Uterus (tissue), 4 donors: ENCODE measurements around the gene GOLPH3. TPM values are rescaled to one million over a fixed set of nuclear protein-coding genes. Genes with fewer than 3 reads are reported as not detected.
"Not testable (repeated sequence)": the region's sequence is repeated elsewhere in the genome, so short reads cannot be mapped to it uniquely, and the experiment has no call there.

ENCODE experiments used
- DNase-seq, 2 donors: peaks; one replicate each; pipeline ENCODE4 v3.0.0-alpha.2; 2019 to 2020
- H3K27ac ChIP-seq, 2 donors: fragments of 200-600 bp; sonication (generic); 1 replicate in 1 of 2; 2 replicates in 1 of 2; pipeline ENCODE4 v1.5.1; 2016 to 2018
- H3K27me3 ChIP-seq, 2 donors: fragments of 200-600 bp; sonication (generic); one replicate each; pipeline ENCODE4 v1.5.1; 2018 to 2019; ENCODE audit warnings: control low read depth in 1 of 2
- H3K36me3 ChIP-seq, 2 donors: fragments of 200-600 bp; sonication (generic); one replicate each; pipeline ENCODE4 v1.5.1; 2019; ENCODE audit warnings: control low read depth in 1 of 2
- H3K4me1 ChIP-seq, 2 donors: fragments of 200-600 bp; sonication (generic); one replicate each; pipeline ENCODE4 v1.5.1; 2018 to 2019; ENCODE audit warnings: control low read depth in 1 of 2
- H3K4me3 ChIP-seq, 2 donors: fragments of 200-600 bp; sonication (generic); 1 replicate in 1 of 2; 2 replicates in 1 of 2; pipeline ENCODE4 v1.5.1; 2018 to 2019; ENCODE audit warnings: mild to moderate bottlenecking in 1 of 2
- H3K9me3 ChIP-seq, 2 donors: fragments of 200-600 bp; sonication (generic); one replicate each; pipeline ENCODE4 v1.5.1; 2019; ENCODE audit warnings: control low read depth in 1 of 2
- POLR2A ChIP-seq, 2 donors: fragments of 450-650 bp; IDR thresholded peaks; one replicate each; pipeline ENCODE4 v1.6.1; 2016; ENCODE audit warnings: antibody characterized with exemption in 2 of 2, mild to moderate bottlenecking in 1 of 2, moderate library complexity in 1 of 2
- intact Hi-C: fragments of 100-400 bp; cut with DNase I; formaldehyde crosslinking; loops from one replicate; pipeline ENCODE4 v1.15.1; 2023; ENCODE audit warnings: low total_unique reads
- small RNA-seq: library from RNA; depleted of rRNA; stranded (forward); fragments of <200 nt; gene quantifications from one replicate; pipeline ENCODE3, GENCODE V24; 2016
- total RNA-seq, 4 donors: library from RNA; depleted of rRNA in 3 of 4; stranded (reverse); fragments of >200 nt in 3 of 4; gene quantifications; one replicate each; pipeline versions ENCODE4 v1.1.0 to v1.2.4, GENCODE V29; 2014 to 2023
- TF ChIP-seq, protein P1 (sequence below), 4 experiments: fragments of 200-600 bp in 2 of 4; fragments of 450-650 bp in 2 of 4; sonication (generic) in 2 of 4; IDR thresholded peaks; one replicate each; pipeline ENCODE4 v1.5.1; 2016 to 2019; ENCODE audit warnings: antibody characterized with exemption in 4 of 4, mild to moderate bottlenecking in 2 of 4, moderate library complexity in 1 of 4
- donor health status: DM: yes; HTN: yes; CAD: no.

Gene GOLPH3
- total RNA-seq, 4 donors from 2014 or later = 31.8 to 93.7 (median 69.0) TPM

DNA sequence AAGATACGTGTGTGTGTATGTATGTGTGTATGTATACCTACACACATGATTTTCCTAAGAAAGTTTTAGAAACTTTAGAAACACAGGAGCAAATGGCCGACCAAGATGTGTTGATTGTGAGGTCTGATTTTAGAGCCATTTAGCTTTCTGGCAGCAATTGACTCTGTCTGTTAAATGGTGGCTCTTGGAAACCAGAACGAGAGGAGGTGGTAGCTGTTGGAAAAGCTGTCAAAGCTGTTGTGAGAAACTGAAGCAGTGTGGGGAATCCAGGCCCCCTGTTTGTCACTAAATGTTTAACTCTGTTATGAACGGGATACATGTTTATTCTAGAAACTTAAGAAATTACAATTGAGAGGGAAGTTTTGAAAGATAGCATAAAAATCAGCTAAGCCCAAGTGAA lies 91.4 kb downstream of the GOLPH3 start:
- no peaks in the 10 kb centered on the region for H3K4me1 ChIP-seq
- intact Hi-C loops = loop anchor here (5.0 kb wide), 1 partner anchor 250 kb away; no protein-coding TSS in a partner anchor

DNA sequence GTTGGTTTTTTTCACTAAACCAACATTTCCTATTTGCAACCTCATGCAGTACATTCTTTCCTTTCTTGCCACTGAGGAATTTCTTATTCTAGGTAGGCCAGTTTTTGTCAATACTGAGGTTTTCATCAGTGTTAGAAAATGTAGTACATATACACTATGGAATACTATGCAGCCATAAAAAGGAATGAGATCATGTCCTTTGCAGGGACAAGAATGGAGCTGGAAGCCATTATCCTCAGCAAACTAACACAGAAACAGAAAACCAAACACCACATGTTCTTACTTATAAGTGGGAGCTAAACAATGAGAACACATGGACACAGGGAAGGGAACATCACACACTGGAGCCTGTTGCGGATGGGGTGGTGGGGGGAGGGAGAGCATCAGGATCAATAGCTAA lies 93.6 kb downstream of the GOLPH3 start:
- H3K27ac ChIP-seq, H3K36me3 ChIP-seq, DNase-seq, H3K4me1 ChIP-seq, H3K27me3 ChIP-seq, H3K4me3 ChIP-seq, H3K9me3 ChIP-seq: not testable (repeated sequence)
- intact Hi-C loops = loop anchor here (5.0 kb wide), 1 partner anchor 248 kb away; no protein-coding TSS in a partner anchor

More for the DNA sequence above, 91.4 kb downstream of the GOLPH3 start:
- H3K27ac ChIP-seq = no peak overlapping the region
- H3K36me3 ChIP-seq = no peaks in the 10 kb centered on the region
- no peak for TF ChIP-seq POLR2A (IDR thresholded peaks at IDR 0.05)
- TF ChIP-seq, protein P1, sequence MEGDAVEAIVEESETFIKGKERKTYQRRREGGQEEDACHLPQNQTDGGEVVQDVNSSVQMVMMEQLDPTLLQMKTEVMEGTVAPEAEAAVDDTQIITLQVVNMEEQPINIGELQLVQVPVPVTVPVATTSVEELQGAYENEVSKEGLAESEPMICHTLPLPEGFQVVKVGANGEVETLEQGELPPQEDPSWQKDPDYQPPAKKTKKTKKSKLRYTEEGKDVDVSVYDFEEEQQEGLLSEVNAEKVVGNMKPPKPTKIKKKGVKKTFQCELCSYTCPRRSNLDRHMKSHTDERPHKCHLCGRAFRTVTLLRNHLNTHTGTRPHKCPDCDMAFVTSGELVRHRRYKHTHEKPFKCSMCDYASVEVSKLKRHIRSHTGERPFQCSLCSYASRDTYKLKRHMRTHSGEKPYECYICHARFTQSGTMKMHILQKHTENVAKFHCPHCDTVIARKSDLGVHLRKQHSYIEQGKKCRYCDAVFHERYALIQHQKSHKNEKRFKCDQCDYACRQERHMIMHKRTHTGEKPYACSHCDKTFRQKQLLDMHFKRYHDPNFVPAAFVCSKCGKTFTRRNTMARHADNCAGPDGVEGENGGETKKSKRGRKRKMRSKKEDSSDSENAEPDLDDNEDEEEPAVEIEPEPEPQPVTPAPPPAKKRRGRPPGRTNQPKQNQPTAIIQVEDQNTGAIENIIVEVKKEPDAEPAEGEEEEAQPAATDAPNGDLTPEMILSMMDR (IDR thresholded peaks at IDR 0.05) = no peak
- H3K4me3 ChIP-seq = no peak overlapping the region
- H3K9me3 ChIP-seq = no peaks in the 10 kb centered on the region
- DNase-seq = no peak
- H3K27me3 ChIP-seq = no peaks in the 10 kb centered on the region

DNA sequence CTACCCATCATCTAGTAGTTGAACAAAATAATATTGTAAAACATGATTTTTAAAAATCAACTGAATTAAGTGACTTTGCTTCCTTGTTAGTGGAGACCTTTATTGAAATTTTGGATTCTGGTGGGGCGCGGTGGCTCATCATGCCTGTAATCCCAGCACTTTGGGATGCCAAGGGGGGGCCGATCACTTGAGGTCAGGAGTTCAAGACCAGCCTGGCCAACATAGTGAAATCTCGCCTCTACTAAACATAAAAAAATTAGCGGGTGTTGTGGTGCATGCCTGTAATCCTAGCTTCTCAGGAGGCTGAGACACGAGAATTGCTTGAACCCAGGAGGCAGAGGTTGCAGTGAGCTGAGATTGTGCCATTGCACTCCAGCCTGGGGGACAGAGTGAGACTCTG lies 95.3 kb downstream of the GOLPH3 start:
- H3K27me3 ChIP-seq, intact Hi-C loops, H3K4me3 ChIP-seq: not testable (repeated sequence)

DNA sequence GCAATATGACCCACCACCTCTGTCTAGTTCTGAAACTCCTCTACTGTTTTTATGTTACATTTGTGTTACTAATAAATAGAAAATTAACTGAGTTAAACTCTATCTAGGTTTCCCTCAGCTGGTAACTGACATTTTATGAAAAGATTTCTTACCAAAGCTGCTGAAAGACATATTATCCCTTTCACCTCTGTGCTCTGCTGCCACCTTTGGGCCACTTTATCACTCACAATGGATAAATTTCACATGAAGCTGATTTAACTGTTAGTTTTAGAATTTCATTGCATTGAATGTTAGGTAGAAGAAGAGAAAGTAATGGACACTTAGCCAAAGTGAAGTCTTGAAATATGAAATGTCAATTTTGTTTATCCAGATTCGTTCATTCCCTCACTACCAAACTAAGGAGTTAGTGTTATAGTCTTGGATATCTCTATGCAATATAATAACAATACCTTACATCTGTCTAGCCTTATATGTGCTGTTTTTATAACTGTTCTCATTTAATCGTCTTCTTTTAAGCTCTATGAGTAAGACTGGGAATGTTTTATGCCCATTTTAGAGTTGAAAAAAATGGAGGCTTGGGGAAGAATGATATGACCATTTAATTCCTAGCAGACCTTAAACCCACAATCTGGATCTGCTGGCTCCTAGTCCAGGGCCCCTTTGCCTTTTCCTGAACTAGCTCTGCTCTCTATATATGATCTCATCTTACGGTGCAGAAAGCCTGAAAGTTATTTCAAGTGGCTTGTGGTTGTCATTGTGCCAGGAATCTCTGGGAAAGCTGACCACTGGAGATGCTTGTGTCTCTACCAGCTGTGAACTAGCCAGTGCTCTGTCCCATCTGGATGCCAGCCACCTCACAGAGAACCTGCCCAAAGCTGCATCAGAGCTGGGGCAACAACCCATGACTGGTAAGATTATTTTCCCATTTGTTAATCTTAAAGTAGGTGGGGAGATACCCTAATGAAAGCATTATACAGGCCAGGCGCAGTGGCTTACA lies 97.1 kb downstream of the GOLPH3 start:
- H3K9me3 ChIP-seq = no peaks in the 10 kb centered on the region
- no peak overlapping the region for H3K27ac ChIP-seq

More for the DNA sequence above, 95.3 kb downstream of the GOLPH3 start:
- H3K9me3 ChIP-seq, H3K4me1 ChIP-seq, H3K27ac ChIP-seq, DNase-seq, H3K36me3 ChIP-seq: not testable (repeated sequence)

More for the DNA sequence above, 97.1 kb downstream of the GOLPH3 start:
- Histone ChIP-seq H3K36me3 (no peaks in the 10 kb centered on the region), H3K4me3 (no peak overlapping the region), H3K4me1 (no peaks in the 10 kb centered on the region), H3K27me3 (no peaks in the 10 kb centered on the region)
- intact Hi-C loops = no loop called here
- peak; percentile 50 to 64 for DNase-seq
- TF ChIP-seq, protein P1 (IDR thresholded peaks at IDR 0.05) = peak; percentile 77 to 86 (median 82)
- no peak for TF ChIP-seq POLR2A (IDR thresholded peaks at IDR 0.05)

Small RNA genes within 50 kb of the gene (small RNA-seq; reads per million reads assigned to genes)
- gene RF00019 = not detected

Other genes with a start within 250 kb of the GOLPH3 start
- 10 to 100 TPM; 37.6 to 96.6 (median 54.6) TPM for gene MTMR12, start 138.6 kb upstream of the GOLPH3 start, total RNA-seq